ENCODE data around the gene USP35. TPM values are rescaled to one million over a fixed set of nuclear protein-coding genes. Genes with fewer than 3 reads are reported as not detected.
"Not testable (repeated sequence)": the region's sequence is repeated elsewhere in the genome, so short reads cannot be mapped to it uniquely, and the experiment has no call there.

USP35 gene
- total and polyA plus RNA-seq, 5 experiments from 2014 or later: 0.76 to 12.4 (median 1.5) TPM

DNA sequence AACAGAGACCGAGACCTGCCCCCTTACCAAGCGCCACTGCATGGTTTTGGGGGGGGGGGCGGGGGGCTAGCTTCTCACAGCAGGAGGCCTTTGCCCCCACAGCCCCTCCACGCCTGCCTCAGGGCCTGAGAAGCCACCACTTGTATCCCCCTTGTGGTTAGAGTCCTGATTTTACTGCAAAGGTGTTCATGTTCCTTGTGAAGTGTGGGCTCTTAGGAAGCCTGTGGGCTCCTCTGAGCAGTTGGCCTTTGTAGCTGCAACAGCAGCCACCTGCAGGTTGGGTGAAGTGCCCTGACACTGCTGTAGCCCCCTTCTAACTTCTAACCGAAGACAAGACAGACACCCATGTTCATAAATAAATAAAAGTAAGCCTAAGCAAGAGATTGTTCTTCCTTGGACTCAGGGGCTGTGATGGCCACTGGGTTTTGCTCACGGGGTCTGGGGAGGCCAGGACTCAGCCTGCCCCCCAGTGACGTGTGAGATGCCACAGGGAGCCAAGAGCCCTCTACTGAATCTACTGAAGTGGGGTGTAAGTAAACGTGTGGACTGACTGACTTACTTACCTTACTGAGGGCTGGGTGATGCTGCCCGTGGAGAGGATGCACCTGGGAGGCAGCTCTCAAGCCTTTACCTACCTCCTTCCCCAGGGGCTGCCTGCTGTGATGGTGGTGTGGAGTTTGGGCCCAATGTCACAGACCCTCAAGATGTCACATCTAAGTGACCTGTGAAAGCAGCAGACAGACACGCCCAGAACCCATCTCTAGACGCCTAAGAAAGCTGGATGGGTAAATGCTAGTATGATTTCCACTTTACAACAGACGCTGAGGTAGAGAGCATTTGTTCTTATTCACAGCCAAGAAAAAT is 25.8 kb downstream of the USP35 start:
- no peak overlapping the region for H3K4me3 Mint-ChIP-seq
- no peaks in the 10 kb centered on the region for H3K9me3 Mint-ChIP-seq
- peaks cover 0 to 14% (median 12%) of the 10 kb centered on the region in 4 donors for H3K4me1 Mint-ChIP-seq
- peak overlapping the region in 2 of 10 donors; percentile 9 to 43 for H3K27ac Mint-ChIP-seq
- DNase-seq (no peak), ATAC-seq (no peak)
- H3K27me3 Mint-ChIP-seq: no peaks in the 10 kb centered on the region
- POLR2A ChIA-PET: no interaction called here
- peaks cover 0 to 33% (median 23%) of the 10 kb centered on the region in 3 donors for H3K36me3 Mint-ChIP-seq

DNA sequence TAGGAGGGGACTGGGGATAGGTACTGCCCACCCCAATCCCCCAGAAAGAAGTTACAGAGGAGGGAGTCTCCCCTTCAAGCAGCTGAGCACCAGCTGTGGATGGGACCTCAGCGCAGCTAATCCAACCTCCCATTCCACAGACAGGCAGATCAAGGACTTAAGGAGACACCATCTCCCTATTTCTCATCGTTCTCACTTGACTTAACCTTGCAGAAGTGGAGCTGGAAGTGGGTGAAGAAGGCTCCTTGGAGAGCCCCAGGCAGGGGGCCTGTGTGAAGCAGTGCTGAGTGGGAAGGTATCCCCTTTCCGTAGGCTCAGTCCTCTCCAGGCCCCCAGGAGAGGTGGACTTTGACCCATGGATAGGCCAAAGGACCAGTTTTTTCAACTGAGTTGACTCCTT is 27.3 kb downstream of the USP35 start:
- POLR2A ChIA-PET: no interaction called here
- DNase-seq (no peak), ATAC-seq (no peak)
- no peak overlapping the region for H3K27ac Mint-ChIP-seq
- H3K4me1 Mint-ChIP-seq: peaks cover 0 to 18% (median 15%) of the 10 kb centered on the region in 4 donors
- no peaks in the 10 kb centered on the region for H3K9me3 Mint-ChIP-seq
- no peaks in the 10 kb centered on the region for H3K27me3 Mint-ChIP-seq
- no peak overlapping the region for H3K4me3 Mint-ChIP-seq
- peaks cover 0 to 21% (median 15%) of the 10 kb centered on the region in 3 donors for H3K36me3 Mint-ChIP-seq

- DNase-seq: no peak
- no peak overlapping the region for H3K4me3 Mint-ChIP-seq
- no peaks in the 10 kb centered on the region for H3K9me3 Mint-ChIP-seq
- no peak for ATAC-seq
- POLR2A ChIA-PET: no interaction called here
- peaks cover 0 to 19% (median 15%) of the 10 kb centered on the region in 4 donors for H3K4me1 Mint-ChIP-seq
- peaks cover 0 to 14% (median 8%) of the 10 kb centered on the region in 3 donors for H3K36me3 Mint-ChIP-seq
- H3K27ac Mint-ChIP-seq: peak overlapping the region in 6 of 10 donors; percentile 16 to 64 (median 30)
- H3K27me3 Mint-ChIP-seq: no peaks in the 10 kb centered on the region
Observed at GRCh38 chr11:78216571-78217287, 28.0 kb downstream of the USP35 start.

GRCh38 chr11:78217650-78218541 is 29.2 kb downstream of the USP35 start:
- H3K9me3 Mint-ChIP-seq: no peaks in the 10 kb centered on the region
- ATAC-seq: no peak
- no peak for DNase-seq
- no peak overlapping the region for H3K4me3 Mint-ChIP-seq
- H3K4me1 Mint-ChIP-seq: peaks cover 3 to 10% (median 6%) of the 10 kb centered on the region in 4 donors
- peaks cover 0 to 12% (median 5%) of the 10 kb centered on the region in 3 donors for H3K36me3 Mint-ChIP-seq
- peak overlapping the region in 5 of 10 donors; percentile 27 to 75 (median 40) for H3K27ac Mint-ChIP-seq
- no peaks in the 10 kb centered on the region for H3K27me3 Mint-ChIP-seq
- POLR2A ChIA-PET: no interaction called here

GRCh38 chr11:78218707-78219492 is 30.2 kb downstream of the USP35 start:
- peaks cover 5 to 15% (median 12%) of the 10 kb centered on the region in 4 donors for H3K4me1 Mint-ChIP-seq
- no peak overlapping the region for H3K4me3 Mint-ChIP-seq
- no peak for ATAC-seq
- peak overlapping the region in 3 of 10 donors; percentile 20 to 75 (median 73) for H3K27ac Mint-ChIP-seq
- no peaks in the 10 kb centered on the region for H3K27me3 Mint-ChIP-seq
- no peaks in the 10 kb centered on the region for H3K9me3 Mint-ChIP-seq
- POLR2A ChIA-PET: no interaction called here
- peaks cover 0 to 12% (median 5%) of the 10 kb centered on the region in 3 donors for H3K36me3 Mint-ChIP-seq
- DNase-seq: no peak

- POLR2A ChIA-PET: no interaction called here
- Mint-ChIP-seq H3K4me3 (no peak overlapping the region), H3K27ac (peak overlapping the region in 7 of 10 donors; percentile 5 to 73 (median 34)), H3K36me3 (peaks cover 0 to 8% (median 5%) of the 10 kb centered on the region in 3 donors), H3K27me3 (no peaks in the 10 kb centered on the region), H3K9me3 (no peaks in the 10 kb centered on the region), H3K4me1 (peaks cover 8 to 18% (median 13%) of the 10 kb centered on the region in 4 donors)
- DNase-seq (no peak), ATAC-seq (no peak)
Observed at GRCh38 chr11:78219493-78220217, 30.9 kb downstream of the USP35 start.

GRCh38 chr11:78220218-78221157 is 31.8 kb downstream of the USP35 start:
- POLR2A ChIA-PET: no interaction called here
- DNase-seq: no peak
- no peak overlapping the region for H3K4me3 Mint-ChIP-seq
- no peak for ATAC-seq
- H3K27ac Mint-ChIP-seq: peak overlapping the region in 7 of 10 donors; percentile 34 to 88 (median 57)
- H3K4me1 Mint-ChIP-seq: peaks cover 8 to 27% (median 13%) of the 10 kb centered on the region in 4 donors
- H3K9me3 Mint-ChIP-seq: no peaks in the 10 kb centered on the region
- H3K27me3 Mint-ChIP-seq: no peaks in the 10 kb centered on the region
- H3K36me3 Mint-ChIP-seq: peaks cover 0 to 2% (median under 1%) of the 10 kb centered on the region in 3 donors

DNA sequence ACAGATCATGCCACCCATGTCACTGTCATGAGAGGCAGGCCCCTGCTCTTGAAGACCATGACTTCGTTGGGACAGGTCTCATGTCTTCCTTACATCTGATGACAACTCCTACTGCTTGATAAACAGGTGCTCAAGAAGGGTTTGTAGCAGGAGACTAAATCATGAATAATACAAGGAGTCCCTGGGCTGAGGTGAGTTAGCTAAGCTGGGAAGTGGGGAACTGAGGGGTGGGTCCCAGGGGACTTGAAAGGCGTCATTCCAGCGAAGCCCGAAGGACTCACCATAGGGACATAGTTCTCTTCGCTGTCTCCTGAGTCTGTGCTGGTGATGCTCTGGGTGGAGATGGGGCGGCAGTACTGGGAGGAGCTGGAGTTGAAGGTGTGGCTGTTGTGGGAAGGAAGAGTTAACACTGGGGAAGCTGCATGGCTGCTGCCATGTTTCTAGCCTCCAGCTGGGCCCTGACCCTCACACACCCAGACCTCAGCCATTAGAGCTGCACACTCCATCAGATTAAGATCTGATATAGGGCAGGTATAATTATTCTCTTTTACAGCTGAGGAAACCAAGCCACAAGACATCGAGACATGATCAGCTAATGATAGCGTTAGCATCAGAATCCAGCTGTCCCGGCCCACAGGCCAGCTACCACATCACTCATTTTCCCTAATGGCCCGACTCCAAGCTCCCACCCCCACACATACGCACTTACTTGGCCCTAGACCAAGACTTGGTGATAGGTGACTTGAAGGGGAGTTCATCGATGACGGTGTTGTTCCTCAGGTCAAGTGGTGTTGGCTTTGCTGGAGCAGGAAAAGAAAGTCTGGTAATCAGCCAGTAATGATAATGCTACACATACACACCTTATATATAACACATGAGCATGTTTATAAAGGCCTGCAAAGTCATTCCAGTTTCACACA is 32.9 kb downstream of the USP35 start:
- peak overlapping the region in 6 of 10 donors; percentile 9 to 68 (median 39) for H3K27ac Mint-ChIP-seq
- ATAC-seq (no peak), DNase-seq (no peak)
- H3K36me3 Mint-ChIP-seq: no peaks in the 10 kb centered on the region
- POLR2A ChIA-PET: no interaction called here
- peaks cover 8 to 27% (median 13%) of the 10 kb centered on the region in 4 donors for H3K4me1 Mint-ChIP-seq
- H3K4me3 Mint-ChIP-seq: no peak overlapping the region
- H3K9me3 Mint-ChIP-seq: no peaks in the 10 kb centered on the region
- H3K27me3 Mint-ChIP-seq: no peaks in the 10 kb centered on the region

GRCh38 chr11:78222726-78223125 is 34.0 kb downstream of the USP35 start:
- H3K4me3 Mint-ChIP-seq, POLR2A ChIA-PET, H3K27me3 Mint-ChIP-seq, DNase-seq, H3K27ac Mint-ChIP-seq, H3K9me3 Mint-ChIP-seq, H3K36me3 Mint-ChIP-seq, ATAC-seq: not testable (repeated sequence)
- peaks cover 8 to 36% (median 13%) of the 10 kb centered on the region in 4 donors for H3K4me1 Mint-ChIP-seq
